HepG2 (cell line): ENCODE data around the gene TK1. TPM values are rescaled to one million over a fixed set of nuclear protein-coding genes. Genes with fewer than 3 reads are reported as not detected.

Experiments
- CBFB ChIP-seq: sonication (generic); formaldehyde crosslinking; IDR thresholded peaks from 2 replicates; pipeline ENCODE4 v1.4.0; 2020; ENCODE audit warnings: missing genetic modification reagents
- CENPX ChIP-seq: sonication (generic); formaldehyde crosslinking; IDR thresholded peaks from 2 replicates; pipeline ENCODE4 v1.9.0; 2021; ENCODE audit warnings: mild to moderate bottlenecking, missing genetic modification reagents, moderate library complexity
- ETV6 ChIP-seq: sonication (generic); formaldehyde crosslinking; conservative IDR thresholded peaks from 2 replicates; pipeline ENCODE4 v1.4.0; 2020; ENCODE audit warnings: missing genetic modification reagents
- FOXK2 ChIP-seq: fragments of 450-650 bp; IDR thresholded peaks from 2 replicates; pipeline ENCODE4 v1.6.1; 2016
- HDAC1 ChIP-seq: sonication (generic); formaldehyde crosslinking; IDR thresholded peaks from 2 replicates; pipeline ENCODE4 v1.5.1; 2020; ENCODE audit warnings: mild to moderate bottlenecking, missing genetic modification reagents
- HMGA1 ChIP-seq: sonication (generic); formaldehyde crosslinking; conservative IDR thresholded peaks from 2 replicates; pipeline ENCODE4 v1.4.0; 2020; ENCODE audit warnings: missing genetic modification reagents
- JUNB ChIP-seq: sonication (generic); formaldehyde crosslinking; IDR thresholded peaks from 2 replicates; pipeline ENCODE4 v1.8.0; 2022; ENCODE audit warnings: missing genetic modification reagents, mild to moderate bottlenecking, borderline replicate concordance
- KAT2B ChIP-seq: fragments of 150-350 bp; IDR thresholded peaks from 2 replicates; pipeline ENCODE4 v1.6.1; 2014; ENCODE audit warnings: low read depth, low read length, borderline replicate concordance
- MLLT10 ChIP-seq: sonication (generic); formaldehyde crosslinking; IDR thresholded peaks from 2 replicates; pipeline ENCODE4 v1.4.0; 2020; ENCODE audit warnings: missing genetic modification reagents
- NFATC3 ChIP-seq: sonication (generic); formaldehyde crosslinking; IDR thresholded peaks from 2 replicates; pipeline ENCODE4 v1.5.1; 2020; ENCODE audit warnings: mild to moderate bottlenecking, missing genetic modification reagents
- NFKB2 ChIP-seq: sonication (generic); formaldehyde crosslinking; IDR thresholded peaks from 2 replicates; pipeline ENCODE4 v1.4.0; 2020; ENCODE audit warnings: missing genetic modification reagents, borderline replicate concordance
- SNRNP70 ChIP-seq: fragments of 200-400 bp; formaldehyde crosslinking; IDR thresholded peaks from 2 replicates; pipeline ENCODE4 v1.6.1; 2017; ENCODE audit warnings: mild to moderate bottlenecking, low read depth, low read length, moderate library complexity
- ZBTB3 ChIP-seq: sonication (generic); formaldehyde crosslinking; IDR thresholded peaks from 2 replicates; pipeline ENCODE4 v1.4.0; 2020; ENCODE audit warnings: low read depth, mild to moderate bottlenecking, moderate library complexity, missing genetic modification reagents, borderline replicate concordance
- ZBTB38 ChIP-seq: sonication (generic); formaldehyde crosslinking; IDR thresholded peaks from 2 replicates; pipeline ENCODE4 v1.5.1; 2020; ENCODE audit warnings: mild to moderate bottlenecking, missing genetic modification reagents
- ZNF224 ChIP-seq: sonication (generic); formaldehyde crosslinking; IDR thresholded peaks from 2 replicates; pipeline ENCODE4 v1.5.0; 2020; ENCODE audit warnings: mild to moderate bottlenecking, missing genetic modification reagents
- ZNF354B ChIP-seq: sonication (generic); formaldehyde crosslinking; IDR thresholded peaks from 2 replicates; pipeline ENCODE4 v1.8.0; 2022; ENCODE audit warnings: mild to moderate bottlenecking, missing genetic modification reagents
- ZNF496 ChIP-seq: sonication (generic); formaldehyde crosslinking; IDR thresholded peaks from 2 replicates; pipeline ENCODE4 v1.8.1; 2023; ENCODE audit warnings: mild to moderate bottlenecking, moderate library complexity, missing genetic modification reagents; ENCODE audit not compliant: insufficient replicate concordance
- ZNF672 ChIP-seq: sonication (generic); formaldehyde crosslinking; IDR thresholded peaks from 2 replicates; pipeline ENCODE4 v1.8.1; 2022; ENCODE audit warnings: missing genetic modification reagents
- ZNF7 ChIP-seq: IDR thresholded peaks from 2 replicates; pipeline ENCODE4 v1.6.1; 2016; ENCODE audit warnings: missing biosample characterization, missing genetic modification reagents
- ZNF780A ChIP-seq: sonication (generic); formaldehyde crosslinking; IDR thresholded peaks from 2 replicates; pipeline ENCODE4 v1.8.0; 2022; ENCODE audit warnings: mild to moderate bottlenecking, missing genetic modification reagents, moderate library complexity
- polyA plus RNA-seq, 8 experiments: library from polyadenylated mRNA; depleted of rRNA in 3 of 8; stranded (reverse) in 7 of 8; unstranded in 1 of 8; fragments of >200 nt; fragmentation: Illumina TruSeq in 4 of 8; extraction: Trizol in 4 of 8; gene quantifications; 2 replicates each; pipeline versions ENCODE4 v1.2.1 to v1.2.3, GENCODE V29; 2011 to 2016; ENCODE audit warnings: low read depth in 4 of 8, missing spikeins in 1 of 8, mixed read lengths in 1 of 8; ENCODE audit not compliant: insufficient read depth in 1 of 8
- total RNA-seq, 5 experiments: library from RNA; depleted of rRNA; stranded (reverse); fragments of >200 nt; fragmentation: Illumina TruSeq; extraction: Trizol; gene quantifications; 2 replicates each; pipeline ENCODE4 v1.2.3, GENCODE V29; 2016; ENCODE audit warnings: low read depth in 1 of 5
- TF ChIP-seq, protein P1 (sequence below): sonication (generic); formaldehyde crosslinking; IDR thresholded peaks from 2 replicates; pipeline ENCODE4 v1.4.0; 2020; ENCODE audit warnings: missing genetic modification reagents
- TF ChIP-seq, protein P2 (sequence below): sonication (generic); formaldehyde crosslinking; IDR thresholded peaks from 2 replicates; pipeline ENCODE4 v1.8.1; 2023; ENCODE audit warnings: mild to moderate bottlenecking, missing genetic modification reagents, borderline replicate concordance
- TF ChIP-seq, protein P3 (sequence below): sonication (generic); formaldehyde crosslinking; IDR thresholded peaks from 2 replicates; pipeline ENCODE4 v1.5.1; 2020; ENCODE audit warnings: missing genetic modification reagents, mild to moderate bottlenecking, borderline replicate concordance
- TF ChIP-seq, protein P4 (sequence below): sonication (generic); formaldehyde crosslinking; IDR thresholded peaks from 2 replicates; pipeline ENCODE4 v1.5.0; 2020; ENCODE audit warnings: missing genetic modification reagents
- TF ChIP-seq, protein P5 (sequence below): sonication (generic); formaldehyde crosslinking; IDR thresholded peaks from 2 replicates; pipeline ENCODE4; 2020; ENCODE audit warnings: missing genetic modification reagents, mild to moderate bottlenecking, borderline replicate concordance

The TK1 gene
- total and polyA plus RNA-seq, 2 of the 13 experiments (the other 11 are each of a cell fraction or from before 2014, with no cell fraction given): 45.0 to 96.0 TPM

DNA sequence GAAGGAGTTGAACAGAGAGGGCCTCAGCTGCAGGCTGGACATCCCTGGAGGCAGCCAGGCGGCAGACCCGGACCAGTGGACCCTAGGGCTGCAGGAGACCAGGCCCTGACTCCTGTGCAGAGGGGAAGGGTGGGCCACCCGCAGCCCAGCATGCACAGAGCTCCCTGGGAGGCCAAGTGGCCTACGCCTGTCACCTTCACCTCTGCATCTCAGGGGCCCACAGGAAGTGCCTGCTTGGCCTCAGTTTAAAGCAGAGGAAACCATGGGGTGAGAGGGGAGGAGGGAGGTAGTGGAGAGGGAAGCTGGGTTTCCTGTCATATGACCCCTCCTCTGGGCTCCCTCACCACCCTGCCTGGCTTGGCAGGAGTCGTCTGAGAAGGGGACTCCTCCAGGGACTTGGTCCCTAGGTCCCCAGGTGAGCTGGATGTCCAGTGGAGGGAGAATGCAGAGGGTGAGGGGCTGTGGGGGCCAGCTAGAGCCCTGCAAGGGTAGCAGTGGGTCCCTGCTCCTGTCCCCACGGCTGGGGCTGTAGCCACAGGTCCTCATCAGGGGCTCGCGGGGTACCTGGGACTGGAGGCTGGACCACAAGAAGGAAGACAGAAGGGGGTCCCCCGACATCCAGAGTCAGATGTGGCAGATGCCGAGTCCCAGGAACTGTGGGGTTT is 56.3 kb downstream of the TK1 start, which contains the start of gene TMC8 (continued):
- TF ChIP-seq, protein P1, sequence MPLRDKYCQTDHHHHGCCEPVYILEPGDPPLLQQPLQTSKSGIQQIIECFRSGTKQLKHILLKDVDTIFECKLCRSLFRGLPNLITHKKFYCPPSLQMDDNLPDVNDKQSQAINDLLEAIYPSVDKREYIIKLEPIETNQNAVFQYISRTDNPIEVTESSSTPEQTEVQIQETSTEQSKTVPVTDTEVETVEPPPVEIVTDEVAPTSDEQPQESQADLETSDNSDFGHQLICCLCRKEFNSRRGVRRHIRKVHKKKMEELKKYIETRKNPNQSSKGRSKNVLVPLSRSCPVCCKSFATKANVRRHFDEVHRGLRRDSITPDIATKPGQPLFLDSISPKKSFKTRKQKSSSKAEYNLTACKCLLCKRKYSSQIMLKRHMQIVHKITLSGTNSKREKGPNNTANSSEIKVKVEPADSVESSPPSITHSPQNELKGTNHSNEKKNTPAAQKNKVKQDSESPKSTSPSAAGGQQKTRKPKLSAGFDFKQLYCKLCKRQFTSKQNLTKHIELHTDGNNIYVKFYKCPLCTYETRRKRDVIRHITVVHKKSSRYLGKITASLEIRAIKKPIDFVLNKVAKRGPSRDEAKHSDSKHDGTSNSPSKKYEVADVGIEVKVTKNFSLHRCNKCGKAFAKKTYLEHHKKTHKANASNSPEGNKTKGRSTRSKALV: no peak
- TF ChIP-seq, protein P2, sequence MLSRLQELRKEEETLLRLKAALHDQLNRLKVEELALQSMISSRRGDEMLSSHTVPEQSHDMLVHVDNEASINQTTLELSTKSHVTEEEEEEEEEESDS (CRISPR knock-in tag): no peak
- TF ChIP-seq KAT2B: no peak
- TF ChIP-seq HDAC1 (CRISPR knock-in tag): no peak
- TF ChIP-seq, protein P3, sequence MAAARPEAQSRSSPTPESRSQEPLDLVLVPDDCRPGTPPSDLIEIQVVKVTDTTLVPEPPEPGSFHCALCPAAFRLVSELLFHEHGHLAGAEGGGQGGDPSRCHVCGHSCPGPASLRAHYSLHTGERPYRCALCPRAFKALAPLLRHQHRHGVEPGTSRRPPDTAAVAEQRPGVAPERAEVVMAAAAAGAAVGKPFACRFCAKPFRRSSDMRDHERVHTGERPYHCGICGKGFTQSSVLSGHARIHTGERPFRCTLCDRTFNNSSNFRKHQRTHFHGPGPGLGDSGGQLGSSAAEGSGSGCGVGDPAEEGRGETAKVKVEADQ (CRISPR knock-in tag): no peak
- TF ChIP-seq NFKB2 (CRISPR knock-in tag): peak; percentile 35; the same call in 1 of the 2 replicates
- TF ChIP-seq ZNF780A (CRISPR knock-in tag): no peak
- no peak for TF ChIP-seq NFATC3 (CRISPR knock-in tag)
- TF ChIP-seq ZBTB38 (CRISPR knock-in tag): peak; percentile 76
- no peak; the same call in 1 of the 2 replicates for TF ChIP-seq ETV6
- TF ChIP-seq ZNF496 (CRISPR knock-in tag): no peak
- TF ChIP-seq ZNF224 (CRISPR knock-in tag): no peak
- no peak for TF ChIP-seq JUNB (CRISPR knock-in tag)
- no peak for TF ChIP-seq CENPX (CRISPR knock-in tag)
- TF ChIP-seq MLLT10: no peak
- TF ChIP-seq ZNF7 (CRISPR knock-in tag): no peak
- no peak for TF ChIP-seq FOXK2
- no peak for TF ChIP-seq ZBTB3
- TF ChIP-seq HMGA1: no peak
- TF ChIP-seq SNRNP70: no peak
- TF ChIP-seq, protein P4, sequence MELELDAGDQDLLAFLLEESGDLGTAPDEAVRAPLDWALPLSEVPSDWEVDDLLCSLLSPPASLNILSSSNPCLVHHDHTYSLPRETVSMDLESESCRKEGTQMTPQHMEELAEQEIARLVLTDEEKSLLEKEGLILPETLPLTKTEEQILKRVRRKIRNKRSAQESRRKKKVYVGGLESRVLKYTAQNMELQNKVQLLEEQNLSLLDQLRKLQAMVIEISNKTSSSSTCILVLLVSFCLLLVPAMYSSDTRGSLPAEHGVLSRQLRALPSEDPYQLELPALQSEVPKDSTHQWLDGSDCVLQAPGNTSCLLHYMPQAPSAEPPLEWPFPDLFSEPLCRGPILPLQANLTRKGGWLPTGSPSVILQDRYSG (CRISPR knock-in tag): no peak
- TF ChIP-seq ZNF672: no peak
- no peak; the same call in 1 of the 2 replicates for TF ChIP-seq CBFB (CRISPR knock-in tag)
- no peak for TF ChIP-seq ZNF354B (CRISPR knock-in tag)
- TF ChIP-seq, protein P5, sequence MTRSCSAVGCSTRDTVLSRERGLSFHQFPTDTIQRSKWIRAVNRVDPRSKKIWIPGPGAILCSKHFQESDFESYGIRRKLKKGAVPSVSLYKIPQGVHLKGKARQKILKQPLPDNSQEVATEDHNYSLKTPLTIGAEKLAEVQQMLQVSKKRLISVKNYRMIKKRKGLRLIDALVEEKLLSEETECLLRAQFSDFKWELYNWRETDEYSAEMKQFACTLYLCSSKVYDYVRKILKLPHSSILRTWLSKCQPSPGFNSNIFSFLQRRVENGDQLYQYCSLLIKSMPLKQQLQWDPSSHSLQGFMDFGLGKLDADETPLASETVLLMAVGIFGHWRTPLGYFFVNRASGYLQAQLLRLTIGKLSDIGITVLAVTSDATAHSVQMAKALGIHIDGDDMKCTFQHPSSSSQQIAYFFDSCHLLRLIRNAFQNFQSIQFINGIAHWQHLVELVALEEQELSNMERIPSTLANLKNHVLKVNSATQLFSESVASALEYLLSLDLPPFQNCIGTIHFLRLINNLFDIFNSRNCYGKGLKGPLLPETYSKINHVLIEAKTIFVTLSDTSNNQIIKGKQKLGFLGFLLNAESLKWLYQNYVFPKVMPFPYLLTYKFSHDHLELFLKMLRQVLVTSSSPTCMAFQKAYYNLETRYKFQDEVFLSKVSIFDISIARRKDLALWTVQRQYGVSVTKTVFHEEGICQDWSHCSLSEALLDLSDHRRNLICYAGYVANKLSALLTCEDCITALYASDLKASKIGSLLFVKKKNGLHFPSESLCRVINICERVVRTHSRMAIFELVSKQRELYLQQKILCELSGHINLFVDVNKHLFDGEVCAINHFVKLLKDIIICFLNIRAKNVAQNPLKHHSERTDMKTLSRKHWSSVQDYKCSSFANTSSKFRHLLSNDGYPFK (CRISPR knock-in tag): no peak; the same call in 1 of the 2 replicates
